Ovary (tissue), 9 donors: Measurements from ENCODE around the gene INTS6. TPM values are rescaled to one million over a fixed set of nuclear protein-coding genes. Genes with fewer than 3 reads are reported as not detected.

Experiments
- DNase-seq, 5 donors: peaks; one replicate each; pipeline ENCODE4 v3.0.0-alpha.2; 2019 to 2020
- H3K27ac ChIP-seq, 2 donors: fragments of 200-600 bp; one replicate each; pipeline versions ENCODE4 v1.5.1 to v1.8.0; 2019 to 2022
- H3K27me3 ChIP-seq: fragments of 200-600 bp; one replicate; pipeline ENCODE4 v1.8.0; 2022
- H3K36me3 ChIP-seq: fragments of 200-600 bp; sonication (generic); one replicate; pipeline ENCODE4 v1.5.1; 2019
- H3K4me1 ChIP-seq: one replicate; pipeline ENCODE4 v1.8.1; 2013; ENCODE audit warnings: mild to moderate bottlenecking, moderate library complexity; ENCODE audit not compliant: insufficient read depth
- H3K4me3 ChIP-seq: fragments of 200-600 bp; sonication (generic); one replicate; pipeline ENCODE4 v1.5.1; 2017
- H3K9me3 ChIP-seq, 2 donors: fragments of 200-600 bp in 1 of 2; sonication (generic) in 1 of 2; one replicate each; pipeline versions ENCODE4 v1.5.1 to v1.8.1; 2013 to 2019; ENCODE audit warnings: mild to moderate bottlenecking in 1 of 2, moderate library complexity in 1 of 2
- CTCF ChIP-seq, 3 donors: fragments of 450-650 bp in 2 of 3; fragments of 200-600 bp in 1 of 3; IDR thresholded peaks; one replicate each; pipeline versions ENCODE4 v1.5.1 to v1.8.0; 2016 to 2022; ENCODE audit warnings: antibody characterized with exemption in 3 of 3, mild to moderate bottlenecking in 1 of 3
- EP300 ChIP-seq: sonication (generic); formaldehyde crosslinking; IDR thresholded peaks from one replicate; pipeline ENCODE4 v1.6.1; 2017; ENCODE audit warnings: antibody characterized with exemption
- POLR2A ChIP-seq: fragments of 450-650 bp; IDR thresholded peaks from one replicate; pipeline ENCODE4 v1.6.1; 2017; ENCODE audit warnings: antibody characterized with exemption, mild to moderate bottlenecking, moderate library complexity
- WGBS, 3 donors: extraction: QIAGEN DNeasy Blood & Tissue Kit in 1 of 3; methylation state at CpG; one replicate each; pipeline versions ENCODE4 v1.1.5 to v1.1.7; 2013 to 2017; 5-methylcytosine and 5-hydroxymethylcytosine counted together
- intact Hi-C, 4 donors: fragments of 100-400 bp; cut with DNase I; formaldehyde crosslinking; loops; one replicate each; pipeline versions ENCODE4 v1.11.0 to v1.15.1; 2022 to 2023
- polyA plus RNA-seq, 2 donors: library from polyadenylated mRNA; stranded (reverse); fragments of 200-250 nt in 1 of 2; fragments of 350-450 nt in 1 of 2; fragmentation: Illumina TruSeq in 1 of 2; extraction: RNeasy Lipid Tissue Mini Kit (QIAGEN cat#74804) in 1 of 2; gene quantifications; one replicate each; pipeline ENCODE4 v1.2.3, GENCODE V29; 2013 to 2014
- total RNA-seq, 7 donors: library from RNA; depleted of rRNA in 2 of 7; stranded (reverse); fragments of >200 nt in 2 of 7; fragmentation: NEBNext Ultra II Directional in 3 of 7; extraction: Animal tissue kit (Norgen Biotek cat#: 25700) in 3 of 7; gene quantifications; one replicate each; pipeline versions ENCODE4 v1.1.0 to v1.2.4, GENCODE V29; 2016 to 2023
- donor health status: DM: no; HTN: no; CAD: no; lungs with moderate emphysema.
- donor health status: DM: no; HTN: no; CAD: no.
- donor health status: Bipolar disorder and iron deficiency.
- donor health status: DM: yes; HTN: yes; CAD: no.
- donor health status: DM: no; HTN: no; CAD: no.
- donor health status: DM: yes; HTN: yes; CAD: no.

INTS6 gene
- total and polyA plus RNA-seq, 9 donors: 11.2 to 38.9 (median 29.2) TPM

- TF ChIP-seq EP300 (no peak), CTCF (IDR thresholded peaks at IDR 0.05) (no peak), POLR2A (no peak)
- no peak within 1 kb of the TSS for H3K4me3 ChIP-seq
- H3K36me3 ChIP-seq: no peaks in the 10 kb centered on the region
- DNase-seq: no peak
- H3K27ac ChIP-seq: no peak within 1 kb of the TSS
- 42 to 59% (median 58%) methylated on average over 11 of the region's 11 CpGs for WGBS, 3 donors
- H3K9me3 ChIP-seq: no peaks in the 10 kb centered on the region
- no peaks in the 10 kb centered on the region for H3K27me3 ChIP-seq
- no peaks in the 10 kb centered on the region for H3K4me1 ChIP-seq
- intact Hi-C loops: no loop called here
Observed at GRCh38 chr13:51339354-51339753, 113.5 kb downstream of the INTS6 start, which contains the start of gene SERPINE3. TSS of gene SERPINE3 (plus strand) at chr13:51339691. CDS start at chr13:51341092, 1,401 bp downstream.

DNA sequence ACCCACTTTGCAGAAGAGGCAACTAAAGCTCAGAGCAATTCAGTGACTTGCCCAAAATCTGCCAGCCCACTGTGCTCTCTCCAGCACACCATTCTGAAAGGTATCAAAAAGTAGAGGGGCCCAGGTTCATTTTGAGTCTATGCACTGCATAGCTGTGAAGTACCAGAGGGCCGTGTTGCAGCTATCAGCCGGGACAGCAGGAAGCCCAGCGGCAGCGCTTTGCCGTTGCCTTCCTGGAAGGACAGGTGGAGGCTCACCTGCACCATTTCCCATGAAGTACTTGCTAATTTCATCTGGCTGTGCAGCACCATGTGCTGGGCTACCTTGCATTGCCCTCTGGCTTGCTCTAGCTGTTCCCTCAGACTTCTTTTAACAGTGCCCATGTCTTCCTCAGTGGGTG is 116.1 kb downstream of the INTS6 start:
- 85 to 97% (median 88%) methylated on average over 5 of the region's 5 CpGs for WGBS, 3 donors
- Histone ChIP-seq H3K4me1 (no peaks in the 10 kb centered on the region), H3K27ac (no peak overlapping the region), H3K36me3 (no peaks in the 10 kb centered on the region), H3K27me3 (no peaks in the 10 kb centered on the region), H3K9me3 (no peaks in the 10 kb centered on the region), H3K4me3 (no peak overlapping the region)
- TF ChIP-seq EP300 (no peak), CTCF (IDR thresholded peaks at IDR 0.05) (no peak), POLR2A (no peak)
- intact Hi-C loops: no loop called here
- DNase-seq: no peak

GRCh38 chr13:51333826-51334225 is 119.0 kb downstream of the INTS6 start:
- intact Hi-C loops: no loop called here
- TF ChIP-seq POLR2A: no peak
- TF ChIP-seq EP300: no peak
- TF ChIP-seq CTCF (IDR thresholded peaks at IDR 0.05): no peak
- Histone ChIP-seq H3K36me3 (no peaks in the 10 kb centered on the region), H3K4me1 (no peaks in the 10 kb centered on the region), H3K4me3 (no peak overlapping the region), H3K9me3 (no peaks in the 10 kb centered on the region), H3K27me3 (no peaks in the 10 kb centered on the region), H3K27ac (no peak overlapping the region)
- DNase-seq: no peak

- no peak overlapping the region for H3K27ac ChIP-seq
- no peaks in the 10 kb centered on the region for H3K36me3 ChIP-seq
- H3K4me3 ChIP-seq: no peak overlapping the region
- DNase-seq: no peak
- no peaks in the 10 kb centered on the region for H3K4me1 ChIP-seq
- intact Hi-C loops: no loop called here
- no peaks in the 10 kb centered on the region for H3K27me3 ChIP-seq
- TF ChIP-seq CTCF (IDR thresholded peaks at IDR 0.05) (no peak), EP300 (no peak), POLR2A (no peak)
- H3K9me3 ChIP-seq: no peaks in the 10 kb centered on the region
Observed at GRCh38 chr13:51333421-51333820, 119.4 kb downstream of the INTS6 start.
